DMS114 treated with DMSO at 0.1 percent for 48 hours (cell line): Measurements from ENCODE around the gene PCDHB5.
"Not testable (repeated sequence)": the region's sequence is repeated elsewhere in the genome, so short reads cannot be mapped to it uniquely, and the experiment has no call there.

Experiments
- DNase-seq: peaks from one replicate; lab custom pipeline; 2025; ENCODE audit not compliant: unreplicated experiment; lab: John Stamatoyannopoulos, UW

PCDHB5 gene

DNA sequence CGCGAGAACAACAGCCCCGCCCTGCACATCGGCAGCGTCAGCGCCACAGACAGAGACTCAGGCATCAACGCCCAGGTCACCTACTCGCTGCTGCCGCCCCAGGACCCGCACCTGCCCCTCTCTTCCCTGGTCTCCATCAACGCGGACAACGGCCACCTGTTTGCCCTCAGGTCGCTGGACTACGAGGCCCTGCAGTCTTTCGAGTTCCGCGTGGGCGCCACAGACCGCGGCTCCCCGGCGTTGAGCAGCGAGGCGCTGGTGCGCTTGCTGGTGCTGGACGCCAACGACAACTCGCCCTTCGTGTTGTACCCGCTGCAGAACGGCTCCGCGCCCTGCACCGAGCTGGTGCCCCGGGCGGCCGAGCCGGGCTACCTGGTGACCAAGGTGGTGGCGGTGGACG, 16.6 kb downstream of the PCDHB5 start:
- DNase-seq = not testable (repeated sequence)

DNA sequence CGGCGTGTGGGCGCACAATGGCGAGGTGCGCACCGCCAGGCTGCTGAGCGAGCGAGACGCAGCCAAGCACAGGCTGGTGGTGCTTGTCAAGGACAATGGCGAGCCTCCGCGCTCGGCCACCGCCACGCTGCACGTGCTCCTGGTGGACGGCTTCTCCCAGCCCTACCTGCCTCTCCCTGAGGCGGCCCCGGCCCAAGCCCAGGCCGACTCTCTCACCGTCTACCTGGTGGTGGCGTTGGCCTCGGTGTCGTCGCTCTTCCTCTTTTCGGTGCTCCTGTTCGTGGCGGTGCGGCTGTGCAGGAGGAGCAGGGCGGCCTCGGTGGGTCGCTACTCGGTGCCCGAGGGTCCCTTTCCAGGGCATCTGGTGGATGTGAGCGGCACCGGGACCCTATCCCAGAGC, 17.1 kb downstream of the PCDHB5 start:
- DNase-seq = not testable (repeated sequence)

DNA sequence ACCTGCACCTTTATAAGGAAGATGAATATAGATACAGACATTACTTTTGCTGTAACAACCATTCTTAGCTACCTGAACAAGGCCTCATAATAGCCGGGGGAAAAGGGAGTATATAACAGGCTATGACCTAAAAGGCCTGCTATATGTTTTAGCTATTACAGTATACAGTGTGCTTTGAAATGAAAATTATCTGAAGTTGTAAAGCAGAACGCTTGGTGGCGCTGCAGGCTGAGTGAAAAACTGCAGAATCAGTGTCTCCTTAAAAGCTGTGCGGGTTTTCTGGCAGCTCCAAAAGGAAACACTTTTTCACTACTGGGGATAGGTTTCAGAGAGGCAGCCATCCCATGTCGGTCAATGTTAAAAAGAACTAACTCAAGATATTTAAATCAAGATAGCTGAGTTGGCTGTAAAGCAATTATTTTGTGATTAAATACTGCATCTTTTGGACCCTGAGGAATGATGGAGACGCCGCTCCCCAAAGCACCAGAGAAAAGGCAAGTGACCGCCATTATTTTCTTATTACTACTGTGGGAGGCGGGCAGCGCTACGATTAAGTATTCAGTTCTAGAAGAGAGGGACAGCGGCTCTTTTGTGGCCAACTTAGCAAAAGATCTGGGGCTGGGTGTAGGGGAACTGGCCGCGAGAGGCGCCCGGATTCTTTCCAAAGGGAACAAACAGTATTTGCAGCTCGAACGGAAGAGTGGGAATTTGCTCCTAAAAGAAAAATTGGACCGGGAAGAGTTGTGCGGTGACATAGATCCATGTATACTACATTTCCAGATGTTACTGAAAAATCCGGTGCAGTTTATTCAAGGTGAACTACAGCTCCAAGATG, 20.8 kb downstream of the PCDHB5 start:
- DNase-seq = no peak

DNA sequence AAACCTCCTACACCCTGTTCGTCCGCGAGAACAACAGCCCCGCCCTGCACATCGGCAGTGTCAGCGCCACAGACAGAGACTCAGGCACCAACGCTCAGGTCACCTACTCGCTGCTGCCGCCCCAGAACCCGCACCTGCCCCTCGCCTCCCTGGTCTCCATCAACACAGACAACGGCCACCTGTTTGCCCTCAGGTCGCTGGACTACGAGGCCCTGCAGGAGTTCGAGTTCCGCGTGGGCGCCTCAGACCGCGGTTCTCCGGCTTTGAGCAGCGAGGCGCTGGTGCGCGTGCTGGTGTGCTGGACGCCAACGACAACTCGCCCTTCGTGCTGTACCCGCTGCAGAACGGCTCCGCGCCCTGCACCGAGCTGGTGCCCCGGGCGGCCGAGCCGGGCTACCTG, 22.4 kb downstream of the PCDHB5 start:
- DNase-seq = not testable (repeated sequence)

DNA sequence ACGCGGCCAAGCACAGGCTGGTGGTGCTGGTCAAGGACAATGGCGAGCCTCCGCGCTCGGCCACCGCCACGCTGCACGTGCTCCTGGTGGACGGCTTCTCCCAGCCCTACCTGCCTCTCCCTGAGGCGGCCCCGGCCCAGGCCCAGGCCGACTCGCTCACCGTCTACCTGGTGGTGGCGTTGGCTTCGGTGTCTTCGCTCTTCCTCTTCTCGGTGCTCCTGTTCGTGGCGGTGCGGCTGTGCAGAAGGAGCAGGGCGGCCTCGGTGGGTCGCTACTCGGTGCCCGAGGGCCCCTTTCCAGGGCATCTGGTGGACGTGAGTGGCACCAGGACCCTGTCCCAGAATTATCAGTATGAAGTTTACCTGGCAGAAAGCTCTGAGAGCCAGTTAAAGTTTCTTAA, 22.9 kb downstream of the PCDHB5 start:
- not testable (repeated sequence) for DNase-seq

DNA sequence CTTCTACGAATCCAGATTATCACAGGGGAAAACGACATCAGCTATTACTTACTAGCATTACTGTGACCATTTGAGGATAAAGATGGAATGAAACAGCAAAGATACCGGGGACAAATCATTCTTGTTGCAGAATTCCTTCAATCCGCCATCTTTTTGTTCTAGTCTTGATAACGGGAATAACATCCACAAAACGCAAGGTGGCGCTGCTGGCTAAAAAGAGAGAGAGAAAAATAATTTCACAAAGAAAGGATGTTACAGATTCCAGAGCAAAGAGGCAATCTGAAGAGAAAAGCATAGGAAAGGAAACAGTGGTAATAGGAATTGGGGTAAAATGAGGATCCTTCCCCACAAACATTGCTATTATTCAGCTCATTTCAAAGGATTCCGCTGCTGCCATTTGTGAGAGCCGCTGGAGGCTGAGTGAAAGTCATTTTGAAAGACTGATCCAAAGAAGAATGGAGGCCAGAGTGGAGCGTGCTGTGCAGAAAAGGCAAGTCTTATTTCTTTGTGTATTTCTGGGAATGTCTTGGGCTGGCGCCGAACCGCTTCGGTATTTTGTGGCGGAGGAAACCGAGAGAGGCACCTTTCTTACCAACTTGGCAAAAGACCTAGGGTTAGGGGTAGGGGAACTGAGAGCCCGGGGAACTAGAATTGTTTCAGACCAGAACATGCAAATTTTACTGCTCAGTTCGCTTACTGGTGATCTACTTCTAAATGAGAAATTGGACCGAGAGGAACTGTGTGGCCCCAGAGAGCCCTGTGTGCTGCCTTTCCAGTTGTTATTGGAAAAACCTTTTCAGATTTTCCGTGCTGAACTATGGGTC, 37.6 kb downstream of the PCDHB5 start, which contains the start of gene PCDHB7:
Gene PCDHB7, plus strand, starts transcription at position 264 of the 824 bp plus-strand sequence. Its CDS starts 192 bp downstream, at position 456.
- DNase-seq = no peak

DNA sequence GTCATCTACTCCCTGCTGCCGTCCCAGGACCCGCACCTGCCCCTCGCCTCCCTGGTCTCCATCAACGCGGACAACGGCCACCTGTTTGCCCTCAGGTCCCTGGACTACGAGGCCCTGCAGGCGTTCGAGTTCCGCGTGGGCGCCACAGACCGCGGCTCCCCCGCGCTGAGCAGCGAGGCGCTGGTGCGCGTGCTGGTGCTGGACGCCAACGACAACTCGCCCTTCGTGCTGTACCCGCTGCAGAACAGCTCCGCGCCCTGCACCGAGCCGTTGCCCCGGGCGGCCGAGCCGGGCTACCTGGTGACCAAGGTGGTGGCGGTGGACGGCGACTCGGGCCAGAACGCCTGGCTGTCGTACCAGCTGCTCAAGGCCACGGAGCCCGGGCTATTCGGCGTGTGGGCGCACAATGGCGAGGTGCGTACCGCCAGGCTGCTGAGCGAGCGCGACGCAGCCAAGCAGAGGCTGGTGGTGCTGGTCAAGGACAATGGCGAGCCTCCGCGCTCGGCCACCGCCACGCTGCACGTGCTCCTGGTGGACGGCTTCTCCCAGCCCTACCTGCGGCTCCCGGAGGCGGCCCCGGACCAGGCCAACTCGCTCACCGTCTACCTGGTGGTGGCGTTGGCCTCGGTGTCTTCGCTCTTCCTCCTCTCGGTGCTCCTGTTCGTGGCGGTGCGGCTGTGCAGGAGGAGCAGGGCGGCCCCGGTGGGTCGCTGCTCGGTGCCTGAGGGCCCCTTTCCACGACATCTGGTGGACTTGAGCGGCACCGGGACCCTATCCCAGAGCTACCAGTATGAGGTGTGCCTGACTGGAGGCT, 39.5 kb downstream of the PCDHB5 start:
- not testable (repeated sequence) for DNase-seq

DNA sequence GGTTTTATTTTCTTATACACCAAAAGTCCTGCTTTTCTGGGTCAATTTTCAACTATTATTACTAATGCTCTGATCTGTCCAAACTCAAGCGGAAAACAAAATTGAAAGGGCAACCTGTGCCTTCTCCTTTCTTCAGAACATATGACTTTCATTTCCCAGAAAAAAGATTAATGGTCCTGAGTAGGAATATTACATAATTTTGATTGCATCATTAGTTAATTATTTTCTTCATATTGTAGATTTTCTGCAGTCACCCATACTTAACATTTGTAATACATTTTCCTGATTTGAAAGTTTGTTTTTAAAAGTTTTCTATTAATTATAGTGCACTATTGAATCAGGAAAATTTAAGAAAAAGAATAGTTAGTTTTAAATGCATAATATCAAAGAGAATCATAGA, 40.9 kb downstream of the PCDHB5 start:
- DNase-seq = no peak

DNA sequence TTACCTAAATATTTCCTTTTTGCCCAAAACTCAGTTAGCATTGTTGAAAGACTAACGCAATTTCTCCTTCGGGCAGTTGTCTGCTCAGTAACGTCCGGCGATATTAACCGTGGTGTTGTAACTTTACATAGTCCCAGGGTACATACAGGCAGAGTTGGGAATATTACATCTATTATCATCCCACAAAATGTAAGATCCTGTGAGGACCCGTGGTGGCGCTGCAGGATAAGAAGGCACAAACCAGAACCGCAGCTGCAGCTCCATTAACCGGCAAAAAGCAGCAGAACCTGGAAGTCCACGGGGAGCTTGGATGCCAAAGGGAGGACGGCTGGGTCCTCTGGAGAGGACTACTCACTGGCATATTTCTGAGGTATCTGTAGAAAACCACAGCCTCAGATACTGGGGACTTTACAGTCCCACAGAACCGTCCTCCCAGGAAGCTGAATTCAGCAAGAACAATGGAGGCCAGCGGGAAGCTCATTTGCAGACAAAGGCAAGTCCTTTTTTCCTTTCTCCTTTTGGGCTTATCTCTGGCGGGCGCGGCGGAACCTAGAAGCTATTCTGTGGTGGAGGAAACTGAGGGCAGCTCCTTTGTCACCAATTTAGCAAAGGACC, 42.7 kb downstream of the PCDHB5 start, which contains the start of gene PCDHB8:
Gene PCDHB8, plus strand, starts transcription at position 214 of the 615 bp plus-strand sequence. Its CDS starts 245 bp downstream, at position 459.
- peak; percentile 79 for DNase-seq

DNA sequence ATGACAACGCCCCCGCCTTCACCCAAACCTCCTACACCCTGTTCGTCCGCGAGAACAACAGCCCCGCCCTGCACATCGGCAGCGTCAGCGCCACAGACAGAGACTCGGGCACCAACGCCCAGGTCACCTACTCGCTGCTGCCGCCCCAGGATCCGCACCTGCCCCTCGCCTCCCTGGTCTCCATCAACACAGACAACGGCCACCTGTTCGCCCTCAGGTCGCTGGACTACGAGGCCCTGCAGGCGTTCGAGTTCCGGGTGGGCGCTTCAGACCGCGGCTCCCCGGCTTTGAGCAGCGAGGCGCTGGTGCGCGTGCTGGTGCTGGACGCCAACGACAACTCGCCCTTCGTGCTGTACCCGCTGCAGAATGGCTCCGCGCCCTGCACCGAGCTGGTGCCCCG, 44.4 kb downstream of the PCDHB5 start:
- DNase-seq = not testable (repeated sequence)

DNA sequence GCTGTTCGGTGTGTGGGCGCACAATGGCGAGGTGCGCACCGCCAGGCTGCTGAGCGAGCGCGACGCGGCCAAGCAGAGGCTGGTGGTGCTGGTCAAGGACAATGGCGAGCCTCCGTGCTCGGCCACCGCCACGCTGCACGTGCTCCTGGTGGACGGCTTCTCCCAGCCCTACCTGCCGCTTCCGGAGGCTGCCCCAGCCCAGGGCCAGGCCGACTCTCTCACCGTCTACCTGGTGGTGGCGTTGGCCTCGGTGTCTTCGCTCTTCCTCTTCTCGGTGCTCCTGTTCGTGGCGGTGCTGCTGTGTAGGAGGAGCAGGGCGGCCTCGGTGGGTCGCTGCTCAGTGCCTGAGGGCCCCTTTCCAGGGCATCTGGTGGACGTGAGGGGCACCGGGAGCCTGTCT, 44.9 kb downstream of the PCDHB5 start:
- not testable (repeated sequence) for DNase-seq

DNA sequence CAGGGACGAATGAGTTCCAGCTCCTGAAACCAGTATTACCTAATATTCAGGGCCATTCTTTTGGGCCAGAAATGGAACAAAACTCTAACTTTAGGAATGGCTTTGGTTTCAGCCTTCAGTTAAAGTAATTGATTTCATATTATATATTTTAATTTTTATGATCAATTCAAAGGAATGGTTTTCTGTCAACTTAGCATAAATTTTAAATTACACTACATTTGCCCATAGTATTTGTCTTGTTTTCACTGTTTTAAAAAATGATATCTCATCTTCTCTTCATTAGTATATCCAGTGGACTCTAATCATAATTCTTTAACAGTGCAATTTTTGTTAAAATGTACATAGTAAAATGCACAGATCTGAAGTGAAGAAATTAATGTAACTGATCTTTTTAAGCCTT, 45.3 kb downstream of the PCDHB5 start:
- DNase-seq = no peak

DNA sequence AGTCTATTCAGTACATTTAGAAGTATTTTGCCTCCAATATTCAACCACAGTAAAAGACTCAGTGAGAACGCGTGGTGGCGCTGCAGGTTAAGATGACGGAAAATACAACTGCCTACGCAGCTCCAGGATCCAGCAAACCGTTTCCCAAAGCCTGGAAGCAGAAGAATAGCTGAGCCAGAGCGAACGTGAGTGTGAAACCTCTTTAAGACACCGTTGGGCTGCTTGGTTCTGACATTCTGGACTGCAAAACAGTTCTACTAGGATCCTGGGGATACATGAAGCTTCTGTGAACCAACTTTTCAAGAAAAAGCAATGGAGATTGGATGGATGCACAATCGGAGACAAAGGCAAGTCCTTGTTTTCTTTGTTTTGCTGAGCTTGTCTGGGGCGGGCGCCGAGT, 47.2 kb downstream of the PCDHB5 start, which contains the start of gene PCDHB16:
Gene PCDHB16, plus strand, starts transcription at position 140 of the 400 bp plus-strand sequence. Its CDS starts 173 bp downstream, at position 313.
- peak; percentile 34 for DNase-seq

DNA sequence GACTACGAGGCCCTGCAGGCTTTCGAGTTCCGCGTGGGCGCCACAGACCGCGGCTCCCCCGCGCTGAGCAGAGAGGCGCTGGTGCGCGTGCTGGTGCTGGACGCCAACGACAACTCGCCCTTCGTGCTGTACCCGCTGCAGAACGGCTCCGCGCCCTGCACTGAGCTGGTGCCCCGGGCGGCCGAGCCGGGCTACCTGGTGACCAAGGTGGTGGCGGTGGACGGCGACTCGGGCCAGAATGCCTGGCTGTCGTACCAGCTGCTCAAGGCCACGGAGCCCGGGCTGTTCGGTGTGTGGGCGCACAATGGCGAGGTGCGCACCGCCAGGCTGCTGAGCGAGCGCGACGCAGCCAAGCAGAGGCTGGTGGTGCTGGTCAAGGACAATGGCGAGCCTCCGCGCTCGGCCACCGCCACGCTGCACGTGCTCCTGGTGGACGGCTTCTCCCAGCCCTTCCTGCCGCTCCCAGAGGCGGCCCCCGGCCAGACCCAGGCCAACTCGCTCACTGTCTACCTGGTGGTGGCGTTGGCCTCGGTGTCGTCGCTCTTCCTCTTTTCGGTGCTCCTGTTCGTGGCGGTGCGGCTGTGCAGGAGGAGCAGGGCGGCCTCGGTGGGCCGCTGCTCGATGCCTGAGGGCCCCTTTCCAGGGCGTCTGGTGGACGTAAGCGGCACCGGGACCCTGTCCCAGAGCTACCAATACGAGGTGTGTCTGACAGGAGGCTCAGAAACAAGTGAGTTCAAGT, 49.3 kb downstream of the PCDHB5 start:
- not testable (repeated sequence) for DNase-seq

DNA sequence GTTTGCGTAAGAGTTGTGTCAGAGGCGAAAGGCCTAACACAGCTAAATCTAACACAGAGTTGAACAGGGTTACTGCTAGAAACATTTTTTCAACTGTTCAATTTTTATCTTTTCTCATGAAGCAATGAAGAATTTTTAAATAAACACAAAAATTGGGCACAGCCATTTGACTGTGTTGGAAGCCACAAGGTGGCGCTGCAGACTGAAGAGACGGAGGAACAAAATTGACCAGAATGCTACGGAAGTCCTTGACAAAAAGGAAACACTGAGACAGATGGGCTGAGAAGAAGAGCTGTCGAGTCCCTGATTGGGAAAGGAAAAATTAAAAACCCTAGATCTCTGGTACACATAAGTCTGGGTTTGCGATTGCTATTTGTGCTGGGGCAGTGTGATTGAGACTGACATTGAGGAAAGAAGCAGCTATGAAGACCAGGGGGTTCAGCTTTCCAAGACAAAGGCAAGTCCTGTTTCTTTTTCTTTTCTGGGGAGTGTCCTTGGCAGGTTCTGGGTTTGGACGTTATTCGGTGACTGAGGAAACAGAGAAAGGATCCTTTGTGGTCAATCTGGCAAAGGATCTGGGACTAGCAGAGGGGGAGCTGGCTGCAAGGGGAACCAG, 52.0 kb downstream of the PCDHB5 start, which contains the start of gene PCDHB9:
Gene PCDHB9, plus strand, starts transcription at position 265 of the 616 bp plus-strand sequence. Its CDS starts 158 bp downstream, at position 423.
- peak; percentile 74 for DNase-seq
